OCI-LY7 (cell line): ENCODE measurements around the gene SWAP70. TPM values are rescaled to one million over a fixed set of nuclear protein-coding genes. Genes with fewer than 3 reads are reported as not detected.

Experiments
- BruUV-seq: library from RNA; stranded (reverse); fragments of 400-500 nt; replicated peaks from 2 replicates; lab custom pipeline; 2021; lab: Mats Ljungman, UMichigan
- CTCF ChIA-PET: fragments of 300-600 bp; sonication (Branson Sonifier 250); formaldehyde crosslinking; loops from one replicate; lab custom pipeline; 2022; ENCODE audit warnings: antibody characterized with exemption; ENCODE audit not compliant: unreplicated experiment; lab: Charles Lee
- POLR2A ChIA-PET: fragments of 300-600 bp; sonication (Branson Sonifier 250); formaldehyde crosslinking; loops from one replicate; lab custom pipeline; 2022; ENCODE audit warnings: antibody characterized with exemption; lab: Charles Lee
- DNase-seq: peaks from one replicate; pipeline ENCODE4 v3.0.0-alpha.2; 2015; ENCODE audit warnings: low spot score
- H2AFZ ChIP-seq: fragments of 200-600 bp; sonication (generic), shearing (Covaris generic); 2 replicates; pipeline ENCODE4 v1.6.1; 2014; ENCODE audit warnings: mild to moderate bottlenecking, antibody characterized with exemption, low read length, moderate library complexity
- H3K27ac ChIP-seq: fragments of 200-600 bp; sonication (generic); 2 replicates; pipeline ENCODE4 v1.5.1; 2014; ENCODE audit warnings: mixed run types, low read depth, mild to moderate bottlenecking, moderate library complexity, low read length, inconsistent platforms; ENCODE audit not compliant: poor library complexity, severe bottlenecking
- H3K36me3 ChIP-seq: fragments of 200-600 bp; sonication (generic); 2 replicates; pipeline ENCODE4 v1.6.1; 2014; ENCODE audit warnings: mild to moderate bottlenecking, antibody characterized with exemption, low read length, moderate library complexity, mixed read lengths; ENCODE audit not compliant: insufficient read depth
- H3K4me1 ChIP-seq: fragments of 200-600 bp; sonication (generic); 2 replicates; pipeline ENCODE4 v1.5.1; 2014; ENCODE audit warnings: mild to moderate bottlenecking, low read length; ENCODE audit not compliant: insufficient read depth, poor library complexity, severe bottlenecking
- H3K4me2 ChIP-seq: fragments of 200-600 bp; sonication (generic); 2 replicates; pipeline ENCODE4 v1.6.1; 2014; ENCODE audit warnings: mild to moderate bottlenecking, low read length
- H3K4me3 ChIP-seq: fragments of 200-600 bp; sonication (generic); 2 replicates; pipeline ENCODE4 v1.5.1; 2014; ENCODE audit warnings: mild to moderate bottlenecking, low read depth, low read length; ENCODE audit not compliant: poor library complexity, severe bottlenecking
- H3K79me2 ChIP-seq: fragments of 200-600 bp; sonication (generic); 2 replicates; pipeline ENCODE4 v1.6.1; 2016; ENCODE audit warnings: low read depth, mild to moderate bottlenecking, low read length, moderate library complexity, mixed read lengths; ENCODE audit not compliant: insufficient read depth
- H3K9me2 ChIP-seq: fragments of 200-600 bp; sonication (generic); 2 replicates; pipeline ENCODE4 v1.6.1; 2016; ENCODE audit warnings: mild to moderate bottlenecking, low read length, mixed read lengths; ENCODE audit not compliant: insufficient read depth
- H3K9me3 ChIP-seq: fragments of 200-600 bp; sonication (generic); 2 replicates; pipeline ENCODE4 v1.6.1; 2014; ENCODE audit warnings: mild to moderate bottlenecking, mixed run types, low read length, mixed read lengths
- H4K20me1 ChIP-seq: fragments of 200-600 bp; sonication (generic); 2 replicates; pipeline ENCODE4 v1.6.1; 2014; ENCODE audit warnings: mild to moderate bottlenecking, antibody characterized with exemption, low read length, moderate library complexity, mixed read lengths; ENCODE audit not compliant: insufficient read depth
- EZH2phosphoT487 ChIP-seq: fragments of 200-600 bp; sonication (generic); IDR thresholded peaks from 2 replicates; pipeline ENCODE4 v1.6.1; 2018; ENCODE audit warnings: low read depth, borderline replicate concordance, mild to moderate bottlenecking, mixed run types, antibody characterized with exemption, low read length, moderate library complexity, mixed read lengths
- intact Hi-C: fragments of 100-400 bp; cut with micrococcal nuclease; formaldehyde crosslinking; loops from one replicate; pipeline ENCODE4 v1.10.0; 2022; ENCODE audit not compliant: unreplicated experiment
- total RNA-seq, 2 experiments: library from RNA; depleted of rRNA in 1 of 2; stranded (reverse); fragments of >200 nt in 1 of 2; shearing (Covaris generic) in 1 of 2; gene quantifications; 2 replicates each; pipeline ENCODE4 v1.2.3, GENCODE V29; 2014 to 2022
- TF ChIP-seq, protein P1 (sequence below): fragments of 200-600 bp; sonication (generic); conservative IDR thresholded peaks from 2 replicates; pipeline ENCODE4 v1.5.1; 2014; ENCODE audit warnings: mild to moderate bottlenecking, antibody characterized with exemption, low read length, moderate library complexity, mixed read lengths

SWAP70 gene
- total RNA-seq, 2 experiments from 2014 or later, result 37.5 to 110 TPM

DNA sequence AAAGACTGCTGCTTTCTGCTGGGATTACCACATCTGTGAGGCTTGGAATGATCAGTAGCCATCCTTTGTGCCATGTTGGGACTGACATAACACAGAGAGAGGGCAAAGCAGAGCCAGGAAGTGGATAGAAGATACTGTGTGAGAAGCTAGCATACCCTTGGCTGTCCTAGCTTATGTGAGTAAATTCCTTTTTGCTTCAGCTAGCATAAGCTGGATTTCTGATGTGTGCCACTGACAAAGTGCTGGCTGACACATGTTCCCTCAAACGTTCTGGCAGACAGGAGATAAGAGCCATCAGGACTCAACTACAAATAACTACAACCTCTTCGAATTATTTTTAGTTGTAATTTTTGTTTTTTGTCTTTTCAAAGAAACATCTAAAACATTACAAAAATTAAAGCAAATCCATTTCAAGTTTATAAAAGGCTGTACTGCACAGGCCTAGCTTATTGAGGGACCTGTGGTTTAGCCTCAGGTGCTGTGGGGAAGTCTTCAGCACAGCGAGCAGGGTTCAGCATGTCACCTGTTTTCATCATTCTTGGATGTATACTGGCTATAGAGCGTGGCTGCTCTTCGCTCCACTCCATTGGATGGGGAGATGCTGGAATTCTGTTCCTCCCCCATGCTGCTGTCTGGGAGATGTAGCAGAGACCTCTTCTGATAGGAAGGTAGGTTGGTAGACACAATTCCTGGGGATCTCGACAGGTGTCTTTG is 120.9 kb downstream of the SWAP70 start:
- no TSS peak for BruUV-seq

DNA sequence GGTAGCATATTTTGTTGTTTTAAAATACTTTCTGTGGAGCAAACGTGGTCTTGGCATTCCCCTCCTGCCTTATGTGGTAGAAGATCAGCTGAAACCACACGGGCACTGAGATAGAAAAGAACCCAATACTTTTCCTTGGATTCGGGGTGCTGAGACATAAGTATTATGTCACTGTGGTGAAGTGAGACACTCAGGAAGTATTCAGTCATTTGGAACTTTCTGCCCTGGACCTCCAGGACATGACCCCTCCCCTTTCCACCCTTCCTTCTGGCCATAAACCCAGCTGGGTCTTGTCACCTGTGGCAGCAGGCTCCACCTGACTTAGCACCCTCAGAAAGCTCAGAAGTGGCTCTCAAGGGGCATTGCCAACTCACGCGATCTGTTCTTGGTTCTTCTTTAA is 123.4 kb downstream of the SWAP70 start:
- Histone ChIP-seq H3K4me3 (no peak overlapping the region), H3K79me2 (no peaks in the 10 kb centered on the region), H3K9me3 (no peaks in the 10 kb centered on the region), H3K36me3 (peaks cover 7% of the 10 kb centered on the region; the same call in 1 of the 2 replicates), H4K20me1 (no peaks in the 10 kb centered on the region), H3K9me2 (no peaks in the 10 kb centered on the region), H3K4me2 (no peak overlapping the region), H3K27ac (no peak overlapping the region), H3K4me1 (no peaks in the 10 kb centered on the region), H2AFZ (no peak overlapping the region)
- ChIA-PET CTCF (no interaction called here), POLR2A (no interaction called here)
- no peak for TF ChIP-seq EZH2phosphoT487
- TF ChIP-seq, protein P1, sequence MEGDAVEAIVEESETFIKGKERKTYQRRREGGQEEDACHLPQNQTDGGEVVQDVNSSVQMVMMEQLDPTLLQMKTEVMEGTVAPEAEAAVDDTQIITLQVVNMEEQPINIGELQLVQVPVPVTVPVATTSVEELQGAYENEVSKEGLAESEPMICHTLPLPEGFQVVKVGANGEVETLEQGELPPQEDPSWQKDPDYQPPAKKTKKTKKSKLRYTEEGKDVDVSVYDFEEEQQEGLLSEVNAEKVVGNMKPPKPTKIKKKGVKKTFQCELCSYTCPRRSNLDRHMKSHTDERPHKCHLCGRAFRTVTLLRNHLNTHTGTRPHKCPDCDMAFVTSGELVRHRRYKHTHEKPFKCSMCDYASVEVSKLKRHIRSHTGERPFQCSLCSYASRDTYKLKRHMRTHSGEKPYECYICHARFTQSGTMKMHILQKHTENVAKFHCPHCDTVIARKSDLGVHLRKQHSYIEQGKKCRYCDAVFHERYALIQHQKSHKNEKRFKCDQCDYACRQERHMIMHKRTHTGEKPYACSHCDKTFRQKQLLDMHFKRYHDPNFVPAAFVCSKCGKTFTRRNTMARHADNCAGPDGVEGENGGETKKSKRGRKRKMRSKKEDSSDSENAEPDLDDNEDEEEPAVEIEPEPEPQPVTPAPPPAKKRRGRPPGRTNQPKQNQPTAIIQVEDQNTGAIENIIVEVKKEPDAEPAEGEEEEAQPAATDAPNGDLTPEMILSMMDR, result no peak
- intact Hi-C loops, result no loop called here
- DNase-seq, result no peak
- no TSS peak for BruUV-seq

More for the DNA sequence above, 120.9 kb downstream of the SWAP70 start:
- Histone ChIP-seq H3K79me2 (no peaks in the 10 kb centered on the region), H2AFZ (no peak overlapping the region), H3K4me2 (no peak overlapping the region), H4K20me1 (no peaks in the 10 kb centered on the region), H3K9me2 (no peaks in the 10 kb centered on the region), H3K4me3 (no peak overlapping the region), H3K36me3 (peaks cover 25% of the 10 kb centered on the region), H3K9me3 (no peaks in the 10 kb centered on the region), H3K4me1 (no peaks in the 10 kb centered on the region), H3K27ac (no peak overlapping the region)
- DNase-seq, result no peak
- intact Hi-C loops, result no loop called here
- ChIA-PET POLR2A (no interaction called here), CTCF (no interaction called here)
- TF ChIP-seq, protein P1, result no peak
- no peak for TF ChIP-seq EZH2phosphoT487

DNA sequence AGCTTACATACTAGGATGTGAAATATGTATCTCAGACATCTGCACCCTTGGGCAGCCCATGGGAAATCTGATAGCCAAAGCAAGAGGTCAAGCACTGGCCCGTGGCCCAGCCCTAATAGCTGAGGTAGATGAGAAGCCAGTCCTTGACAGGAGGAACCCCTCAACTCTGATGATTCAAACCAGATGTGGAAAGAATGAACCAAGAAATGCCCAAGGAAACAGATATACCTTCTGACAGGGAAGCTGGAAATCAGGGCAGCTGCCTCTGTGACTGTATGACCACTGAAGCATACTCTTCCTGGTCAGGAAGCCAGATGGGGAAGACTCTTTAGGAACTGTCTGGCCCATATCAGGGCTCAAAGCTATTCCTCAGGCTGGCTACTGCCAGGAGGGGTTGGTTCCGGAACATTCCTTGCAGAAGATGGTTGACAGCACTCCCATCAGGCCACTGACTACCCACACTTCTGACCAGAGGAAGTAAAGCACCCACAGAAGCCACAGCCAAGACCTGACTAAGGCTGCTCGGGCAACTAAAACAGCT is 124.2 kb downstream of the SWAP70 start:
- Histone ChIP-seq H2AFZ (no peak overlapping the region), H3K9me2 (no peaks in the 10 kb centered on the region), H3K36me3 (peaks cover 7% of the 10 kb centered on the region; the same call in 1 of the 2 replicates), H3K4me3 (no peak overlapping the region), H4K20me1 (no peaks in the 10 kb centered on the region), H3K9me3 (no peaks in the 10 kb centered on the region), H3K79me2 (no peaks in the 10 kb centered on the region), H3K4me1 (no peaks in the 10 kb centered on the region), H3K27ac (no peak overlapping the region), H3K4me2 (no peak overlapping the region)
- intact Hi-C loops, result no loop called here
- no TSS peak for BruUV-seq
- DNase-seq, result no peak
- CTCF ChIA-PET, result no interaction called here
- POLR2A ChIA-PET, result interaction anchor here (0.7 to 1.1 kb wide), 3 partner anchors 10 to 263 kb away, joined by 3 to 4 read pairs (median 3); no protein-coding TSS in a partner anchor
- TF ChIP-seq EZH2phosphoT487, result no peak
- TF ChIP-seq, protein P1, result no peak
